ENCODE results near the gene DEGS1.

The DEGS1 gene

GRCh38 chr1:224182866-224183590, at the start of gene DEGS1 (continued):
- no peak for TF ChIP-seq ZSCAN5A (tag by site-specific recombination; IDR thresholded peaks at IDR 0.05)
- no peak for TF ChIP-seq ZNF707 (tag by site-specific recombination; IDR thresholded peaks at IDR 0.05)
- TF ChIP-seq ZNF621 (tag by site-specific recombination; IDR thresholded peaks at IDR 0.05): no peak
- no peak for TF ChIP-seq SETDB1 (IDR thresholded peaks at IDR 0.05; ENCODE audit: insufficient read length, low read length)
- TF ChIP-seq MZF1 (tag by site-specific recombination; IDR thresholded peaks at IDR 0.05; ENCODE audit: borderline replicate concordance): no peak; the same call in 1 of the 2 replicates
- 0 out of 2 replicates have a peak, but pooled peaks have one; percentile 27 for TF ChIP-seq ZNF239 (tag by site-specific recombination; IDR thresholded peaks at IDR 0.05)
- no peak for TF ChIP-seq ZNF548 (tag by site-specific recombination; IDR thresholded peaks at IDR 0.05)
- TF ChIP-seq ZNF280C (tag by site-specific recombination; IDR thresholded peaks at IDR 0.05): no peak
- TF ChIP-seq ZNF202 (tag by site-specific recombination; IDR thresholded peaks at IDR 0.05; ENCODE audit: borderline replicate concordance): no peak
- no peak for TF ChIP-seq ZNF433 (tag by site-specific recombination; IDR thresholded peaks at IDR 0.05; ENCODE audit: low read depth)
- TF ChIP-seq ZNF704 (tag by site-specific recombination; IDR thresholded peaks at IDR 0.05): no peak
- TF ChIP-seq ZNF169 (tag by site-specific recombination; IDR thresholded peaks at IDR 0.05): no peak
- no peak; the same call in 1 of the 2 replicates for TF ChIP-seq ZNF549 (tag by site-specific recombination; IDR thresholded peaks at IDR 0.05)
- TF ChIP-seq ZNF23 (tag by site-specific recombination; IDR thresholded peaks at IDR 0.05; ENCODE audit: borderline replicate concordance): no peak
- TF ChIP-seq ZNF830 (tag by site-specific recombination; IDR thresholded peaks at IDR 0.05; ENCODE audit: low read depth): no peak
- no peak for TF ChIP-seq YY2 (tag by site-specific recombination; IDR thresholded peaks at IDR 0.05)
- peak; percentile 64; the same call in 1 of the 2 replicates for TF ChIP-seq ZNF561 (tag by site-specific recombination; IDR thresholded peaks at IDR 0.05; ENCODE audit: borderline replicate concordance)
- 0 out of 2 replicates have a peak, but pooled peaks have one; percentile 53 for TF ChIP-seq KLF16 (tag by site-specific recombination; IDR thresholded peaks at IDR 0.05)
- TF ChIP-seq ZNF121 (tag by site-specific recombination; IDR thresholded peaks at IDR 0.05): no peak
- no peak for TF ChIP-seq SCRT1 (tag by site-specific recombination; IDR thresholded peaks at IDR 0.05; ENCODE audit: borderline replicate concordance)
- peak; percentile 86 for TF ChIP-seq HIC1 (tag by site-specific recombination; IDR thresholded peaks at IDR 0.05)
- TF ChIP-seq AEBP2 (tag by site-specific recombination; IDR thresholded peaks at IDR 0.05; ENCODE audit: borderline replicate concordance): no peak
- TF ChIP-seq FEZF1 (tag by site-specific recombination; IDR thresholded peaks at IDR 0.05): no peak
- TF ChIP-seq ZSCAN18 (tag by site-specific recombination; IDR thresholded peaks at IDR 0.05): no peak
- TF ChIP-seq EGR2 (tag by site-specific recombination; IDR thresholded peaks at IDR 0.05; ENCODE audit: low read depth): peak; percentile 81
- TF ChIP-seq BCL6B (tag by site-specific recombination; IDR thresholded peaks at IDR 0.05): no peak
- no peak for TF ChIP-seq ZNF473 (tag by site-specific recombination; IDR thresholded peaks at IDR 0.05)
- TF ChIP-seq ZNF664 (tag by site-specific recombination; IDR thresholded peaks at IDR 0.05): no peak

Measured in HEK293 (cell line).